GM12865 (cell line): ENCODE results near the gene WFDC11.

ENCODE experiments used
- DNase-seq: peaks from one replicate; pipeline ENCODE4 v3.0.0; 2010; ENCODE audit warnings: low read depth
- H3K4me3 ChIP-seq: 2 replicates; pipeline ENCODE4 v1.5.1; 2011; ENCODE audit warnings: mild to moderate bottlenecking, low read depth, low read length, control low read depth
- TF ChIP-seq, protein P1 (sequence below): IDR thresholded peaks from 2 replicates; pipeline ENCODE4 v1.5.1; 2011; ENCODE audit warnings: low read length, control low read depth, low read depth, inconsistent platforms; ENCODE audit not compliant: insufficient read depth; ENCODE audit errors: missing control alignments

Gene WFDC11

GRCh38 chr20:45617591-45617990 lies 52.4 kb downstream of the WFDC11 start:
- TF ChIP-seq, protein P1, sequence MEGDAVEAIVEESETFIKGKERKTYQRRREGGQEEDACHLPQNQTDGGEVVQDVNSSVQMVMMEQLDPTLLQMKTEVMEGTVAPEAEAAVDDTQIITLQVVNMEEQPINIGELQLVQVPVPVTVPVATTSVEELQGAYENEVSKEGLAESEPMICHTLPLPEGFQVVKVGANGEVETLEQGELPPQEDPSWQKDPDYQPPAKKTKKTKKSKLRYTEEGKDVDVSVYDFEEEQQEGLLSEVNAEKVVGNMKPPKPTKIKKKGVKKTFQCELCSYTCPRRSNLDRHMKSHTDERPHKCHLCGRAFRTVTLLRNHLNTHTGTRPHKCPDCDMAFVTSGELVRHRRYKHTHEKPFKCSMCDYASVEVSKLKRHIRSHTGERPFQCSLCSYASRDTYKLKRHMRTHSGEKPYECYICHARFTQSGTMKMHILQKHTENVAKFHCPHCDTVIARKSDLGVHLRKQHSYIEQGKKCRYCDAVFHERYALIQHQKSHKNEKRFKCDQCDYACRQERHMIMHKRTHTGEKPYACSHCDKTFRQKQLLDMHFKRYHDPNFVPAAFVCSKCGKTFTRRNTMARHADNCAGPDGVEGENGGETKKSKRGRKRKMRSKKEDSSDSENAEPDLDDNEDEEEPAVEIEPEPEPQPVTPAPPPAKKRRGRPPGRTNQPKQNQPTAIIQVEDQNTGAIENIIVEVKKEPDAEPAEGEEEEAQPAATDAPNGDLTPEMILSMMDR = no peak

GRCh38 chr20:45612314-45612713 lies 57.7 kb downstream of the WFDC11 start:
- TF ChIP-seq, protein P1 = no peak
- no peak overlapping the region for H3K4me3 ChIP-seq
- DNase-seq = no peak

More at GRCh38 chr20:45617591-45617990, 52.4 kb downstream of the WFDC11 start:
- H3K4me3 ChIP-seq = no peak overlapping the region
- no peak for DNase-seq

DNA sequence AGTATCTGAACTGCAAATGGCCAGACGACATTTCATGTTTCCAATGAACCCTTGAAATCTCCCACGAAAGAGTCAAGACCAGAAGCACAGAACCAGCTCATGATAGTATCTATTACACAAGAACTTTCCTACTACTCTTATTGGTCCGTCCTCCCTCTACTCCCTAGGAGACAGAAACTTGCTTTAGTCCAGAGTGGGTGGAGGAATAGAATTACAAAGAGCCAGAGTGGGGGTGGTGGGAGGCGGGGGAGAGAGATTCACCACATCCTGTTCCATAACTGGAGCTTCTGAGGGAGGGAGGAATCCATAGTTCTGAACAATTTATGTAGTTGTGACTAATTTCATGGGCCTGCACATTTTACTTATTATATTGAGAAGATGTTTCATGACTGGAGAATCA lies 59.0 kb downstream of the WFDC11 start:
- H3K4me3 ChIP-seq = no peak overlapping the region

DNA sequence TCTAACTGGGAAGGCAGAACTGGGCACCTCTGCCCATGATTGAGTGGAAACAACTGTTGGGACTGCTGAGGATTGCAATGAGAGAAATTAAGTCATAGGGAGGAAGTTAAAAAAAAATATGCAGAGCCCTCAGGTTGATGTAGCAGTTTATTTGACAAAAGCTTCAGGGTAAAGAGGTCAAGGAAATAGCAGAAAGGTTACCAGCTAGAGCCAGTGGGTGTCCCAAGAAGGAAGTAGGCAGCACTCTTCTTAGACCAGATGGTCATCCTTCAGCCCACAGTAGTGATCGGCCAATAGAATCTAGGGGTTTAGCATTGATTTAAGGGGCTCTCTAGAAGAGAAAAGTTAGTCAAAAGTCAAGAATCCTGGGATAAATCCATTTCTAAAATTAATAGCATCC lies 62.2 kb downstream of the WFDC11 start:
- DNase-seq = no peak
- no peak overlapping the region for H3K4me3 ChIP-seq
- TF ChIP-seq, protein P1 = no peak

More for the DNA sequence above, 59.0 kb downstream of the WFDC11 start:
- no peak for DNase-seq
- TF ChIP-seq, protein P1 = no peak
